SK-N-MC (cell line): Measurements from ENCODE around the gene TAC3.

ENCODE experiments used
- DNase-seq: peaks from one replicate; pipeline ENCODE4 v3.0.0-alpha.2; 2011; ENCODE audit warnings: low read depth, low spot score
- H3K27ac ChIP-seq: fragments of 200-600 bp; sonication (generic); 2 replicates; pipeline ENCODE4 v1.5.1; 2016; ENCODE audit warnings: mixed run types
- H3K36me3 ChIP-seq: fragments of 200-600 bp; sonication (generic); 2 replicates; pipeline ENCODE4 v1.6.1; 2017; ENCODE audit warnings: antibody characterized with exemption, low read length, mixed read lengths; ENCODE audit not compliant: insufficient read depth
- H3K4me3 ChIP-seq: fragments of 200-600 bp; sonication (generic); 2 replicates; pipeline ENCODE4 v1.5.1; 2016
- H3K9ac ChIP-seq: fragments of 200-600 bp; sonication (generic); 2 replicates; pipeline ENCODE4 v1.8.0; 2017; ENCODE audit warnings: mixed run types, mixed read lengths; ENCODE audit not compliant: insufficient read length
- H3K9me3 ChIP-seq: fragments of 200-600 bp; sonication (generic); 2 replicates; pipeline ENCODE4 v1.6.1; 2017; ENCODE audit warnings: low read depth, mild to moderate bottlenecking, antibody characterized with exemption, low read length, moderate library complexity, mixed read lengths
- EZH2 ChIP-seq: fragments of 200-600 bp; sonication (generic); IDR thresholded peaks from one replicate; pipeline ENCODE4 v1.6.1; 2017; ENCODE audit warnings: antibody characterized with exemption
- FOXP2 ChIP-seq: optimal IDR thresholded peaks from 2 replicates; pipeline ENCODE3; 2011; ENCODE audit warnings: mild to moderate bottlenecking, moderate library complexity; ENCODE audit not compliant: insufficient read depth; ENCODE audit errors: extremely low read length, control extremely low read depth
- POLR2AphosphoS5 ChIP-seq: IDR thresholded peaks from 2 replicates; pipeline ENCODE4 v1.6.1; 2012; ENCODE audit warnings: mild to moderate bottlenecking, low read depth, low read length, borderline replicate concordance

Gene TAC3

GRCh38 chr12:57040211-57040610 lies 23.9 kb upstream of the TAC3 start:
- no peak overlapping the region for H3K4me3 ChIP-seq
- DNase-seq = no peak
- H3K27ac ChIP-seq = no peak overlapping the region
- no peak overlapping the region for H3K9ac ChIP-seq
- TF ChIP-seq POLR2AphosphoS5 (no peak), EZH2 (no peak), FOXP2 (no peak)
- no peaks in the 10 kb centered on the region for H3K9me3 ChIP-seq
- H3K36me3 ChIP-seq = no peaks in the 10 kb centered on the region

GRCh38 chr12:57039016-57039798 lies 22.9 kb upstream of the TAC3 start:
- H3K36me3 ChIP-seq = no peaks in the 10 kb centered on the region
- DNase-seq = no peak
- TF ChIP-seq POLR2AphosphoS5 (no peak), FOXP2 (no peak), EZH2 (no peak)
- no peak overlapping the region for H3K4me3 ChIP-seq
- H3K27ac ChIP-seq = no peak overlapping the region
- H3K9ac ChIP-seq = no peak overlapping the region
- H3K9me3 ChIP-seq = no peaks in the 10 kb centered on the region

GRCh38 chr12:57037264-57037663 lies 20.9 kb upstream of the TAC3 start:
- H3K27ac ChIP-seq = no peak overlapping the region
- DNase-seq = no peak
- TF ChIP-seq FOXP2 (no peak), POLR2AphosphoS5 (no peak), EZH2 (no peak)
- H3K9me3 ChIP-seq = no peaks in the 10 kb centered on the region
- H3K9ac ChIP-seq = no peak overlapping the region
- H3K36me3 ChIP-seq = no peaks in the 10 kb centered on the region
- no peak overlapping the region for H3K4me3 ChIP-seq

- DNase-seq = no peak
- TF ChIP-seq POLR2AphosphoS5 (no peak), EZH2 (no peak), FOXP2 (no peak)
- no peaks in the 10 kb centered on the region for H3K9me3 ChIP-seq
- H3K27ac ChIP-seq = no peak overlapping the region
- H3K4me3 ChIP-seq = no peak overlapping the region
- H3K9ac ChIP-seq = no peak overlapping the region
- no peaks in the 10 kb centered on the region for H3K36me3 ChIP-seq
Observed at GRCh38 chr12:57033431-57033830, 17.1 kb upstream of the TAC3 start.

GRCh38 chr12:57031789-57032188 lies 15.5 kb upstream of the TAC3 start:
- Histone ChIP-seq H3K36me3 (no peaks in the 10 kb centered on the region), H3K4me3 (no peak overlapping the region), H3K9me3 (no peaks in the 10 kb centered on the region), H3K27ac (no peak overlapping the region), H3K9ac (no peak overlapping the region)
- TF ChIP-seq EZH2 = no peak
- no peak for TF ChIP-seq FOXP2
- no peak for DNase-seq

- Histone ChIP-seq H3K27ac (no peak overlapping the region), H3K9ac (no peak overlapping the region), H3K4me3 (no peak overlapping the region)
Observed at GRCh38 chr12:57031138-57031725, 14.9 kb upstream of the TAC3 start.

GRCh38 chr12:57029457-57029856 lies 13.1 kb upstream of the TAC3 start:
- DNase-seq = no peak
- no peak overlapping the region for H3K27ac ChIP-seq
- no peak overlapping the region for H3K4me3 ChIP-seq
- no peaks in the 10 kb centered on the region for H3K36me3 ChIP-seq
- TF ChIP-seq FOXP2 (no peak), POLR2AphosphoS5 (no peak), EZH2 (no peak)
- no peaks in the 10 kb centered on the region for H3K9me3 ChIP-seq
- H3K9ac ChIP-seq = no peak overlapping the region

More at GRCh38 chr12:57031138-57031725, 14.9 kb upstream of the TAC3 start:
- H3K36me3 ChIP-seq = no peaks in the 10 kb centered on the region
- no peak for DNase-seq
- H3K9me3 ChIP-seq = no peaks in the 10 kb centered on the region
- TF ChIP-seq EZH2 (no peak), POLR2AphosphoS5 (no peak), FOXP2 (no peak)

- no peak for DNase-seq
- H3K9me3 ChIP-seq = no peaks in the 10 kb centered on the region
- TF ChIP-seq EZH2 (no peak), POLR2AphosphoS5 (no peak), FOXP2 (no peak)
- H3K9ac ChIP-seq = no peak overlapping the region
- H3K27ac ChIP-seq = no peak overlapping the region
- no peaks in the 10 kb centered on the region for H3K36me3 ChIP-seq
- no peak overlapping the region for H3K4me3 ChIP-seq
Observed at GRCh38 chr12:57027805-57028153, 11.4 kb upstream of the TAC3 start.
